Prostate gland (tissue), 2 donors: ENCODE data around the gene SH3PXD2A. TPM values are rescaled to one million over a fixed set of nuclear protein-coding genes. Genes with fewer than 3 reads are reported as not detected.
"Not testable (repeated sequence)": the region's sequence is repeated elsewhere in the genome, so short reads cannot be mapped to it uniquely, and the experiment has no call there.

ENCODE experiments used
- DNase-seq: peaks from one replicate; pipeline ENCODE4 v3.0.0-alpha.2; 2019; ENCODE audit warnings: low spot score
- H3K27ac ChIP-seq, 2 donors: fragments of 200-600 bp; sonication (generic); 2 replicates each; pipeline ENCODE4 v1.5.1; 2017 to 2019
- H3K27me3 ChIP-seq: fragments of 200-600 bp; sonication (generic); replicated peaks from 2 replicates; pipeline ENCODE4 v1.5.1; 2019; ENCODE audit not compliant: insufficient read depth
- H3K36me3 ChIP-seq, 2 donors: fragments of 200-600 bp; sonication (generic); 1 replicate in 1 of 2; 2 replicates in 1 of 2; pipeline versions ENCODE4 v1.5.1 to v1.8.1; 2017 to 2019
- H3K4me1 ChIP-seq: fragments of 200-600 bp; sonication (generic); replicated peaks from 2 replicates; pipeline ENCODE4 v1.5.1; 2019
- H3K4me3 ChIP-seq, 2 donors: fragments of 200-600 bp; sonication (generic); 2 replicates each; pipeline ENCODE4 v1.5.1; 2017 to 2019
- H3K9me3 ChIP-seq: fragments of 200-600 bp; sonication (generic); 2 replicates; pipeline ENCODE4 v1.5.1; 2017
- CTCF ChIP-seq, 4 experiments: fragments of 200-600 bp in 2 of 4; fragments of 450-650 bp in 2 of 4; sonication (generic) in 2 of 4; IDR thresholded peaks; 1 replicate in 3 of 4; 2 replicates in 1 of 4; pipeline ENCODE4 v1.5.1; 2016 to 2019; ENCODE audit warnings: antibody characterized with exemption in 4 of 4, mild to moderate bottlenecking in 2 of 4, moderate library complexity in 2 of 4
- POLR2A ChIP-seq: fragments of 450-650 bp; IDR thresholded peaks from one replicate; pipeline ENCODE4 v1.6.1; 2016; ENCODE audit warnings: antibody characterized with exemption, mild to moderate bottlenecking
- POLR2AphosphoS5 ChIP-seq: sonication (generic); formaldehyde crosslinking; IDR thresholded peaks from one replicate; pipeline ENCODE4 v1.6.1; 2017; ENCODE audit warnings: antibody characterized with exemption
- WGBS: methylation state at CpG from one replicate; pipeline ENCODE4 v1.1.5; 2018; 5-methylcytosine and 5-hydroxymethylcytosine counted together
- intact Hi-C: fragments of 100-400 bp; cut with DNase I; formaldehyde crosslinking; loops from one replicate; pipeline ENCODE4 v1.14.2; 2022
- total RNA-seq, 2 donors: library from RNA; depleted of rRNA; stranded (reverse); fragments of >200 nt; gene quantifications; one replicate each; pipeline ENCODE4 v1.1.0, GENCODE V29; 2016

SH3PXD2A gene
- total RNA-seq, 2 donors from 2014 or later = 14.2 to 26.4 TPM

- Histone ChIP-seq H3K9me3 (no peaks in the 10 kb centered on the region), H3K36me3 (no peaks in the 10 kb centered on the region), H3K4me1 (no peaks in the 10 kb centered on the region), H3K4me3 (no peak overlapping the region), H3K27me3 (no peaks in the 10 kb centered on the region), H3K27ac (peak overlapping the region in 1 of 2 donors; percentile 3)
- DNase-seq = peak; percentile 52
- 63% methylated on average over 8 of the region's 8 CpGs for WGBS
- intact Hi-C loops = no loop called here
- TF ChIP-seq CTCF (IDR thresholded peaks at IDR 0.05) (no peak), POLR2AphosphoS5 (peak; percentile 64)
These were observed 74.9 kb downstream of the SH3PXD2A start for GRCh38 chr10:103780242-103781149.

- intact Hi-C loops = no loop called here
- H3K4me1 ChIP-seq = no peaks in the 10 kb centered on the region
- H3K4me3 ChIP-seq = no peak overlapping the region
- no peak overlapping the region for H3K27ac ChIP-seq
- H3K36me3 ChIP-seq = no peaks in the 10 kb centered on the region
- no peaks in the 10 kb centered on the region for H3K9me3 ChIP-seq
- TF ChIP-seq POLR2AphosphoS5 (no peak), POLR2A (no peak), CTCF (IDR thresholded peaks at IDR 0.05) (no peak)
- WGBS = 93% methylated on average over 10 of the region's 10 CpGs
- H3K27me3 ChIP-seq = no peaks in the 10 kb centered on the region
- no peak for DNase-seq
These were observed 76.8 kb downstream of the SH3PXD2A start for GRCh38 chr10:103778358-103779139.

- no peaks in the 10 kb centered on the region for H3K27me3 ChIP-seq
- H3K36me3 ChIP-seq = no peaks in the 10 kb centered on the region
- no peak overlapping the region for H3K27ac ChIP-seq
- TF ChIP-seq POLR2A (no peak), CTCF (IDR thresholded peaks at IDR 0.05) (no peak), POLR2AphosphoS5 (no peak)
- H3K4me3 ChIP-seq = no peak overlapping the region
- 66% methylated on average over 12 of the region's 12 CpGs for WGBS
- no peak for DNase-seq
- no peaks in the 10 kb centered on the region for H3K9me3 ChIP-seq
- intact Hi-C loops = no loop called here
- H3K4me1 ChIP-seq = no peaks in the 10 kb centered on the region
These were observed 78.3 kb downstream of the SH3PXD2A start for GRCh38 chr10:103776878-103777591.

GRCh38 chr10:103775776-103776175, 79.6 kb downstream of the SH3PXD2A start:
- H3K9me3 ChIP-seq = no peaks in the 10 kb centered on the region
- H3K4me3 ChIP-seq = no peak overlapping the region
- intact Hi-C loops = no loop called here
- no peaks in the 10 kb centered on the region for H3K36me3 ChIP-seq
- 81% methylated on average over 5 of the region's 5 CpGs for WGBS
- H3K27me3 ChIP-seq = no peaks in the 10 kb centered on the region
- TF ChIP-seq POLR2A = no peak
- TF ChIP-seq POLR2AphosphoS5 = no peak
- TF ChIP-seq CTCF (IDR thresholded peaks at IDR 0.05) = no peak
- H3K27ac ChIP-seq = no peak overlapping the region
- no peaks in the 10 kb centered on the region for H3K4me1 ChIP-seq
- DNase-seq = no peak

GRCh38 chr10:103772846-103773245, 82.5 kb downstream of the SH3PXD2A start:
- H3K27me3 ChIP-seq, H3K36me3 ChIP-seq, H3K4me1 ChIP-seq, DNase-seq, H3K9me3 ChIP-seq: not testable (repeated sequence)
- intact Hi-C loops = loop anchor here (5.0 kb wide), 1 partner anchor 79 kb away; no protein-coding TSS in a partner anchor
- WGBS = 58% methylated on average over 13 of the region's 13 CpGs
- Histone ChIP-seq H3K4me3 (peak overlapping the region; percentile 25 to 35), H3K27ac (peak overlapping the region; percentile 67 to 79)
